Non-pigmented ciliary epithelial cell (primary cell): ENCODE results near the gene CACNA2D3.
"Not testable (repeated sequence)": the region's sequence is repeated elsewhere in the genome, so short reads cannot be mapped to it uniquely, and the experiment has no call there.

Experiments used
- DNase-seq: peaks from one replicate; pipeline ENCODE4 v3.0.0-alpha.2; 2010; ENCODE audit warnings: low read depth

CACNA2D3 gene

GRCh38 chr3:54631516-54632325 lies 509.4 kb downstream of the CACNA2D3 start:
- no peak for DNase-seq

- no peak for DNase-seq
Measured at GRCh38 chr3:54632326-54632665, 509.9 kb downstream of the CACNA2D3 start.

- DNase-seq = no peak
Measured at GRCh38 chr3:54632834-54633233, 510.5 kb downstream of the CACNA2D3 start.

GRCh38 chr3:54633444-54634121 lies 511.2 kb downstream of the CACNA2D3 start:
- no peak for DNase-seq

GRCh38 chr3:54634122-54634469 lies 511.7 kb downstream of the CACNA2D3 start:
- no peak for DNase-seq

- not testable (repeated sequence) for DNase-seq
Measured at GRCh38 chr3:54639790-54640372, 517.5 kb downstream of the CACNA2D3 start.

GRCh38 chr3:54641226-54642014 lies 519.1 kb downstream of the CACNA2D3 start:
- DNase-seq = no peak

- DNase-seq = no peak
Measured at GRCh38 chr3:54642147-54642546, 519.8 kb downstream of the CACNA2D3 start.

- no peak for DNase-seq
Measured at GRCh38 chr3:54647721-54648120, 525.4 kb downstream of the CACNA2D3 start.

- no peak for DNase-seq
Measured at GRCh38 chr3:54649551-54649950, 527.2 kb downstream of the CACNA2D3 start.

GRCh38 chr3:54653456-54654195 lies 531.3 kb downstream of the CACNA2D3 start:
- DNase-seq = no peak

- no peak for DNase-seq
Measured at GRCh38 chr3:54654776-54655175, 532.4 kb downstream of the CACNA2D3 start.

- no peak for DNase-seq
Measured at GRCh38 chr3:54659347-54659746, 537.0 kb downstream of the CACNA2D3 start.

- DNase-seq = no peak
Measured at GRCh38 chr3:54660714-54661132, 538.4 kb downstream of the CACNA2D3 start.

- no peak for DNase-seq
Measured at GRCh38 chr3:54661151-54661550, 538.8 kb downstream of the CACNA2D3 start.

GRCh38 chr3:54663501-54664011 lies 541.2 kb downstream of the CACNA2D3 start:
- DNase-seq = no peak

GRCh38 chr3:54665016-54665600 lies 542.8 kb downstream of the CACNA2D3 start:
- DNase-seq = no peak

- no peak for DNase-seq
Measured at GRCh38 chr3:54668236-54668635, 545.9 kb downstream of the CACNA2D3 start.

GRCh38 chr3:54670201-54671000 lies 548.0 kb downstream of the CACNA2D3 start:
- no peak for DNase-seq

- no peak for DNase-seq
Measured at GRCh38 chr3:54671511-54671910, 549.2 kb downstream of the CACNA2D3 start.
